Colonic mucosa (tissue), 4 donors: ENCODE results near the gene SRGAP1. TPM values are rescaled to one million over a fixed set of nuclear protein-coding genes. Genes with fewer than 3 reads are reported as not detected.

Experiments
- DNase-seq: peaks from one replicate; pipeline ENCODE4 v3.0.0-alpha.2; 2020
- H3K27ac ChIP-seq: fragments of 200-600 bp; one replicate; pipeline ENCODE4 v1.8.0; 2021
- H3K27me3 ChIP-seq: fragments of 200-600 bp; one replicate; pipeline ENCODE4 v1.8.0; 2021
- H3K36me3 ChIP-seq: fragments of 200-600 bp; one replicate; pipeline ENCODE4 v1.8.0; 2021
- H3K4me1 ChIP-seq: fragments of 200-600 bp; one replicate; pipeline ENCODE4 v1.8.0; 2021; ENCODE audit warnings: mild to moderate bottlenecking
- H3K4me3 ChIP-seq: fragments of 200-600 bp; one replicate; pipeline ENCODE4 v1.8.0; 2021
- H3K9ac ChIP-seq, 2 donors: one replicate each; pipeline ENCODE4 v1.7.0; 2013; ENCODE audit warnings: control low read depth in 2 of 2, low read depth in 2 of 2, low read length in 2 of 2
- H3K9me3 ChIP-seq: fragments of 200-600 bp; one replicate; pipeline ENCODE4 v1.8.0; 2021
- CTCF ChIP-seq: fragments of 200-600 bp; IDR thresholded peaks from one replicate; pipeline ENCODE4 v1.8.0; 2022; ENCODE audit warnings: antibody characterized with exemption, mild to moderate bottlenecking
- intact Hi-C: fragments of 100-400 bp; cut with DNase I; formaldehyde crosslinking; loops from one replicate; pipeline ENCODE4 v1.14.1; 2022
- total RNA-seq, 2 donors: library from RNA; stranded (reverse); fragmentation: NEBNext Ultra II Directional in 1 of 2; extraction: Animal tissue kit (Norgen Biotek cat#: 25700) in 1 of 2; gene quantifications; one replicate each; pipeline ENCODE4 v1.2.1, GENCODE V29; 2021
- donor health status: healthy.
- donor health status: DM: no; HTN: no; CAD: no.
- donor health status: DM: no; HTN: no; CAD: no.

Gene SRGAP1
- total RNA-seq, 2 donors from 2014 or later, result 8.7 to 9.8 TPM

GRCh38 chr12:63942464-63943241 is 98.2 kb downstream of the SRGAP1 start:
- no peak overlapping the region for H3K4me3 ChIP-seq
- no peaks in the 10 kb centered on the region for H3K4me1 ChIP-seq
- intact Hi-C loops, result no loop called here
- H3K9me3 ChIP-seq, result no peaks in the 10 kb centered on the region
- no peak overlapping the region for H3K27ac ChIP-seq
- TF ChIP-seq CTCF, result no peak
- DNase-seq, result no peak
- no peaks in the 10 kb centered on the region for H3K27me3 ChIP-seq
- no peaks in the 10 kb centered on the region for H3K36me3 ChIP-seq
- no peak overlapping the region for H3K9ac ChIP-seq

GRCh38 chr12:63944034-63944579 is 99.6 kb downstream of the SRGAP1 start:
- intact Hi-C loops, result no loop called here
- no peaks in the 10 kb centered on the region for H3K27me3 ChIP-seq
- H3K36me3 ChIP-seq, result no peaks in the 10 kb centered on the region
- no peak overlapping the region for H3K4me3 ChIP-seq
- no peaks in the 10 kb centered on the region for H3K4me1 ChIP-seq
- H3K9me3 ChIP-seq, result no peaks in the 10 kb centered on the region
- no peak overlapping the region for H3K9ac ChIP-seq
- no peak overlapping the region for H3K27ac ChIP-seq
- no peak for DNase-seq
- no peak for TF ChIP-seq CTCF

- H3K36me3 ChIP-seq, result no peaks in the 10 kb centered on the region
- DNase-seq, result no peak
- no peak overlapping the region for H3K27ac ChIP-seq
- no peaks in the 10 kb centered on the region for H3K27me3 ChIP-seq
- intact Hi-C loops, result no loop called here
- no peaks in the 10 kb centered on the region for H3K9me3 ChIP-seq
- no peaks in the 10 kb centered on the region for H3K4me1 ChIP-seq
- H3K4me3 ChIP-seq, result no peak overlapping the region
- H3K9ac ChIP-seq, result no peak overlapping the region
- no peak for TF ChIP-seq CTCF
These were observed 100.2 kb downstream of the SRGAP1 start for GRCh38 chr12:63944586-63945228.

GRCh38 chr12:63945777-63946176 is 101.3 kb downstream of the SRGAP1 start:
- intact Hi-C loops, result no loop called here
- Histone ChIP-seq H3K36me3 (no peaks in the 10 kb centered on the region), H3K27ac (no peak overlapping the region), H3K9ac (no peak overlapping the region), H3K9me3 (no peaks in the 10 kb centered on the region), H3K4me3 (no peak overlapping the region), H3K27me3 (no peaks in the 10 kb centered on the region), H3K4me1 (no peaks in the 10 kb centered on the region)
- DNase-seq, result no peak
- TF ChIP-seq CTCF, result no peak

GRCh38 chr12:63948211-63948610 is 103.7 kb downstream of the SRGAP1 start:
- no peak overlapping the region for H3K4me3 ChIP-seq
- no peak for TF ChIP-seq CTCF
- no peaks in the 10 kb centered on the region for H3K4me1 ChIP-seq
- H3K9ac ChIP-seq, result no peak overlapping the region
- no peak overlapping the region for H3K27ac ChIP-seq
- DNase-seq, result no peak
- intact Hi-C loops, result no loop called here
- H3K27me3 ChIP-seq, result no peaks in the 10 kb centered on the region
- no peaks in the 10 kb centered on the region for H3K9me3 ChIP-seq
- no peaks in the 10 kb centered on the region for H3K36me3 ChIP-seq
